Calu3 (cell line): Measurements from ENCODE around the gene SPTBN1. TPM values are rescaled to one million over a fixed set of nuclear protein-coding genes. Genes with fewer than 3 reads are reported as not detected.

Source experiments
- BruUV-seq: library from RNA; stranded (reverse); fragments of 400-500 nt; replicated peaks from 2 replicates; lab custom pipeline; 2021; lab: Mats Ljungman, UMichigan
- CTCF ChIA-PET: fragments of 300-600 bp; sonication (Branson Sonifier 250); formaldehyde crosslinking; loops from one replicate; lab custom pipeline; 2022; ENCODE audit warnings: antibody characterized with exemption; lab: Charles Lee
- DNase-seq: peaks from one replicate; pipeline ENCODE4 v3.0.0; 2022
- H3K27ac Mint-ChIP-seq: one replicate; pipeline ENCODE4 v1.8.0; 2022; ENCODE audit warnings: mixed read lengths; ENCODE audit not compliant: unreplicated experiment
- H3K27me3 Mint-ChIP-seq: one replicate; pipeline ENCODE4 v1.8.0; 2022; ENCODE audit warnings: mixed read lengths; ENCODE audit not compliant: unreplicated experiment
- H3K36me3 Mint-ChIP-seq: one replicate; pipeline ENCODE4 v1.8.0; 2022; ENCODE audit warnings: mild to moderate bottlenecking, moderate library complexity, mixed read lengths; ENCODE audit not compliant: insufficient read depth, unreplicated experiment
- H3K4me1 Mint-ChIP-seq: one replicate; pipeline ENCODE4 v1.8.0; 2022; ENCODE audit warnings: mild to moderate bottlenecking, low read depth, mixed read lengths; ENCODE audit not compliant: unreplicated experiment
- H3K4me3 Mint-ChIP-seq: one replicate; pipeline ENCODE4 v1.8.0; 2022; ENCODE audit warnings: mild to moderate bottlenecking, low read depth, moderate library complexity, mixed read lengths; ENCODE audit not compliant: unreplicated experiment
- H3K9me3 Mint-ChIP-seq: one replicate; pipeline ENCODE4 v1.8.0; 2022; ENCODE audit warnings: low read depth, mixed read lengths; ENCODE audit not compliant: unreplicated experiment
- intact Hi-C: fragments of 100-400 bp; cut with micrococcal nuclease; formaldehyde crosslinking; loops from one replicate; pipeline ENCODE4 v1.10.0; 2022; ENCODE audit not compliant: unreplicated experiment
- total RNA-seq: library from RNA; stranded (reverse); gene quantifications from 2 replicates; pipeline ENCODE4 v1.2.3, GENCODE V29; 2022
- TF ChIP-seq, protein P1 (sequence below): fragments of 200-600 bp; IDR thresholded peaks from one replicate; pipeline ENCODE4 v1.8.0; 2022; ENCODE audit warnings: antibody characterized with exemption; ENCODE audit not compliant: unreplicated experiment

The SPTBN1 gene
- total RNA-seq, 1 experiment from 2014 or later = 611 TPM

DNA sequence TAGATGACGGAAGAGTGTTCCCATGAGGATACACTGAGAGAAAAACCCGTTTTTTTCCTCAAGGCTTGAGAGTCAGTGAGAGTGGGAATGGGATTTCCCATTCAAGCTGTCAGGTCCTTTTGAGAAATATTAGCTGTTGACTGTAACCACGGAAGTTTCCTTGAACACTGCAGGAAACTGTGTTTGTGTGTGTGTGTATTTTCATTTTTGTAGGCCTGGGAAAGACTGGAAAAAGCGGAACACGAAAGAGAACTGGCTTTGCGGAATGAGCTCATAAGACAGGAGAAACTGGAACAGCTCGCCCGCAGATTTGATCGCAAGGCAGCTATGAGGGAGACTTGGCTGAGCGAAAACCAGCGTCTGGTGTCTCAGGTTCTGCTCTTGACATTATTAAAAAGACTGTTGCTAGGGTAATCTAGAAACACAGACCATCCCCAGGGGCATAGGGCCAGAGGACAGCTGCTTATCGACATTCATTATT is 168.5 kb downstream of the SPTBN1 start:
- Mint-ChIP-seq H3K27ac (peak overlapping the region; percentile 26), H3K27me3 (no peaks in the 10 kb centered on the region), H3K9me3 (no peaks in the 10 kb centered on the region), H3K4me1 (peaks cover 40% of the 10 kb centered on the region), H3K36me3 (peaks cover 100% of the 10 kb centered on the region), H3K4me3 (no peak overlapping the region)
- TF ChIP-seq, protein P1, sequence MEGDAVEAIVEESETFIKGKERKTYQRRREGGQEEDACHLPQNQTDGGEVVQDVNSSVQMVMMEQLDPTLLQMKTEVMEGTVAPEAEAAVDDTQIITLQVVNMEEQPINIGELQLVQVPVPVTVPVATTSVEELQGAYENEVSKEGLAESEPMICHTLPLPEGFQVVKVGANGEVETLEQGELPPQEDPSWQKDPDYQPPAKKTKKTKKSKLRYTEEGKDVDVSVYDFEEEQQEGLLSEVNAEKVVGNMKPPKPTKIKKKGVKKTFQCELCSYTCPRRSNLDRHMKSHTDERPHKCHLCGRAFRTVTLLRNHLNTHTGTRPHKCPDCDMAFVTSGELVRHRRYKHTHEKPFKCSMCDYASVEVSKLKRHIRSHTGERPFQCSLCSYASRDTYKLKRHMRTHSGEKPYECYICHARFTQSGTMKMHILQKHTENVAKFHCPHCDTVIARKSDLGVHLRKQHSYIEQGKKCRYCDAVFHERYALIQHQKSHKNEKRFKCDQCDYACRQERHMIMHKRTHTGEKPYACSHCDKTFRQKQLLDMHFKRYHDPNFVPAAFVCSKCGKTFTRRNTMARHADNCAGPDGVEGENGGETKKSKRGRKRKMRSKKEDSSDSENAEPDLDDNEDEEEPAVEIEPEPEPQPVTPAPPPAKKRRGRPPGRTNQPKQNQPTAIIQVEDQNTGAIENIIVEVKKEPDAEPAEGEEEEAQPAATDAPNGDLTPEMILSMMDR = no peak
- no TSS peak for BruUV-seq
- CTCF ChIA-PET = interaction anchor here (2.0 kb wide), 1 partner anchor 14 kb away, joined by 5 read pairs; no protein-coding TSS in a partner anchor
- DNase-seq = no peak
- intact Hi-C loops = no loop called here

DNA sequence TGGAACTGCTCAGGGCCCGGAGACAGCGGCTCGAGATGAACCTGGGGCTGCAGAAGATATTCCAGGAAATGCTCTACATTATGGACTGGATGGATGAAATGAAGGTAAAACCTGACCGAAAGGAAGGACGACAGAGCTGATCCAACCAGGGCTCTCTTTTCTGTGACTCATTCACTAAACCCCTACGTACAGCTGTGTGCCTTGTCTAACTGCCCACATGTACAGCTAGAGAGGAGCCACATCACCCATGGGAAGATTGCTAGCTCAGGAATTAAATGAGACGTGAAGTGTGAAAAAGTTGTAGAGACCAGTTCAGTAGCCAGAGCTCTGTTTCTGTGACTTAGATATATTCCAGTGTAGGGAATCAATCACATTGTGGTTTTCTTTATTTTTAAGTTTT is 170.0 kb downstream of the SPTBN1 start:
- CTCF ChIA-PET = interaction anchor here (1.2 to 1.4 kb wide), 2 partner anchors 10 to 12 kb away, joined by 3 to 4 read pairs; no protein-coding TSS in a partner anchor
- TF ChIP-seq, protein P1 = no peak
- Mint-ChIP-seq H3K4me3 (no peak overlapping the region), H3K27me3 (no peaks in the 10 kb centered on the region), H3K36me3 (peaks cover 100% of the 10 kb centered on the region), H3K9me3 (no peaks in the 10 kb centered on the region), H3K27ac (peak overlapping the region; percentile 32), H3K4me1 (peaks cover 40% of the 10 kb centered on the region)
- intact Hi-C loops = no loop called here
- BruUV-seq = no TSS peak
- no peak for DNase-seq

DNA sequence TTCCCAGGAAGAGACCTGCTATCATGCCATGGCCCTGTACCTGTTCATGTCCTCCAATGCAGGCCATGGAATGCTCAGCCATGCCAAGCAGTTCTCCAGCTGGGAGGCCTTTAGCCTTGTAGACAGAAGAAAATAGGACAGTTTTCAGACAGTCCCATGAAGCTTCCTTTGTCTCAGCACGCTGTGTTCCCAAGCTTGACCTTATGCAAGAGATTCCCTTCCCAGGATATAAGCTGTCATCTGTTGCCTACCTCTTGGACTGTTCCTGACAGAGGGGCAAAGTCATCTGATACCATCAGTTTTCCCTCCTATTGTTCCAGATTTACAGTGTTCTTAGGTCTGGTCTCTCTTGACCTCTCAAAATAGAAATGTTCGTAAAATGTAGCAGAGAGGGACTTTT is 170.8 kb downstream of the SPTBN1 start:
- Mint-ChIP-seq H3K9me3 (no peaks in the 10 kb centered on the region), H3K27ac (peak overlapping the region; percentile 32), H3K36me3 (peaks cover 100% of the 10 kb centered on the region), H3K4me3 (no peak overlapping the region), H3K4me1 (peaks cover 46% of the 10 kb centered on the region), H3K27me3 (no peaks in the 10 kb centered on the region)
- no TSS peak for BruUV-seq
- CTCF ChIA-PET = interaction anchor here (1.4 kb wide), 1 partner anchor 13 kb away, joined by 4 read pairs; no protein-coding TSS in a partner anchor
- DNase-seq = no peak
- TF ChIP-seq, protein P1 = no peak
- intact Hi-C loops = no loop called here

DNA sequence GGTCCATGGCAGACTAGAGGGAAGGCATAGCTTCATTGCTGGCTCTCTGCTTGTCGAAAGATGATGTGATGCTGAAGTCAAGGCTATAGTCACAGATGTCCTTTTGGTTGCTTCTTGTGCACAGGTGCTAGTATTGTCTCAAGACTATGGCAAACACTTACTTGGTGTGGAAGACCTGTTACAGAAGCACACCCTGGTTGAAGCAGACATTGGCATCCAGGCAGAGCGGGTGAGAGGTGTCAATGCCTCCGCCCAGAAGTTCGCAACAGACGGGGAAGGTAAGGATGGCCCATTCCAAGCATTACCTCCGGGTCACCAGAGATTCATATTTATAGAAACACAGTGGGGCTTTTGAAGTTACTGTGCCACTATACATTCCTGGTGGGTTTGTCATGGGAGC is 171.8 kb downstream of the SPTBN1 start:
- intact Hi-C loops = no loop called here
- no peak overlapping the region for H3K4me3 Mint-ChIP-seq
- H3K27me3 Mint-ChIP-seq = no peaks in the 10 kb centered on the region
- no peaks in the 10 kb centered on the region for H3K9me3 Mint-ChIP-seq
- CTCF ChIA-PET = no interaction called here
- peak overlapping the region; percentile 27 for H3K27ac Mint-ChIP-seq
- peaks cover 100% of the 10 kb centered on the region for H3K36me3 Mint-ChIP-seq
- TF ChIP-seq, protein P1 = no peak
- no TSS peak for BruUV-seq
- no peak for DNase-seq
- peaks cover 56% of the 10 kb centered on the region for H3K4me1 Mint-ChIP-seq
